OCI-LY1 (cell line): ENCODE data around the gene NTPCR.

Experiments
- H2AFZ ChIP-seq: fragments of 200-600 bp; sonication (generic), shearing (Covaris generic); 2 replicates; pipeline ENCODE4 v1.6.0; 2014; ENCODE audit warnings: antibody characterized with exemption, mild to moderate bottlenecking, low read length
- H3F3A ChIP-seq: fragments of 200-600 bp; sonication (generic), shearing (Covaris generic); 2 replicates; pipeline ENCODE4 v1.6.0; 2014; ENCODE audit warnings: mild to moderate bottlenecking, antibody characterized with exemption, low read length, moderate library complexity; ENCODE audit not compliant: insufficient read depth
- H3K27ac ChIP-seq: fragments of 200-600 bp; sonication (generic); 2 replicates; pipeline ENCODE4 v1.5.1; 2014; ENCODE audit warnings: low read length, mixed run types, mild to moderate bottlenecking, low read depth; ENCODE audit not compliant: poor library complexity, severe bottlenecking
- H3K27me3 ChIP-seq: fragments of 200-600 bp; sonication (generic); 2 replicates; pipeline ENCODE4 v1.6.0; 2014; ENCODE audit warnings: antibody characterized with exemption, mild to moderate bottlenecking, low read length, moderate library complexity; ENCODE audit not compliant: insufficient read depth
- H3K36me3 ChIP-seq: fragments of 200-600 bp; sonication (generic); 2 replicates; pipeline ENCODE4 v1.6.1; 2014; ENCODE audit warnings: mild to moderate bottlenecking, antibody characterized with exemption, low read length, moderate library complexity, mixed read lengths; ENCODE audit not compliant: insufficient read depth
- H3K4me1 ChIP-seq: fragments of 200-600 bp; sonication (generic); 2 replicates; pipeline ENCODE4 v1.5.1; 2014; ENCODE audit warnings: mild to moderate bottlenecking, low read length, moderate library complexity; ENCODE audit not compliant: insufficient read depth, severe bottlenecking
- H3K4me2 ChIP-seq: fragments of 200-600 bp; sonication (generic), shearing (Covaris generic); 2 replicates; pipeline ENCODE4 v1.6.1; 2014; ENCODE audit warnings: low read length
- H3K4me3 ChIP-seq: fragments of 200-600 bp; sonication (generic); 2 replicates; pipeline ENCODE4 v1.5.1; 2014; ENCODE audit warnings: low read length, low read depth, mild to moderate bottlenecking, mixed read lengths; ENCODE audit not compliant: poor library complexity, severe bottlenecking
- H3K79me2 ChIP-seq: fragments of 200-600 bp; shearing (Covaris generic); 2 replicates; pipeline ENCODE4 v1.6.1; 2016; ENCODE audit warnings: mixed run types, low read length, mixed read lengths; ENCODE audit not compliant: insufficient read depth
- H3K9ac ChIP-seq: fragments of 200-600 bp; sonication (generic), shearing (Covaris generic); 2 replicates; pipeline ENCODE4 v1.6.1; 2014; ENCODE audit warnings: mild to moderate bottlenecking, low read length, mixed read lengths
- H3K9me2 ChIP-seq: fragments of 200-600 bp; sonication (generic), shearing (Covaris generic); 2 replicates; pipeline ENCODE4 v1.6.1; 2014; ENCODE audit warnings: low read depth, mild to moderate bottlenecking, low read length, mixed read lengths
- H3K9me3 ChIP-seq: fragments of 200-600 bp; shearing (Covaris generic); 2 replicates; pipeline ENCODE4 v1.6.1; 2014; ENCODE audit warnings: low read length, mixed read lengths
- H4K20me1 ChIP-seq: fragments of 200-600 bp; sonication (generic), shearing (Covaris generic); 2 replicates; pipeline ENCODE4 v1.6.0; 2016; ENCODE audit warnings: mild to moderate bottlenecking, low read length; ENCODE audit not compliant: insufficient read depth
- CTCF ChIP-seq: fragments of 200-600 bp; sonication (generic), shearing (Covaris generic); IDR thresholded peaks from 2 replicates; pipeline ENCODE4 v1.5.1; 2017; ENCODE audit warnings: mild to moderate bottlenecking, antibody characterized with exemption, low read length, moderate library complexity, mixed read lengths
- EZH2 ChIP-seq: fragments of 200-600 bp; sonication (generic), shearing (Covaris generic); IDR thresholded peaks from 2 replicates; pipeline ENCODE4 v1.8.0; 2017; ENCODE audit warnings: borderline replicate concordance, mixed run types, mild to moderate bottlenecking, antibody characterized with exemption, low read length, moderate library complexity, mixed read lengths

Gene NTPCR

GRCh38 chr1:232965124-232965911 lies 14.9 kb downstream of the NTPCR start:
- H3K4me3 ChIP-seq = no peak overlapping the region
- H3K9me2 ChIP-seq = no peaks in the 10 kb centered on the region

GRCh38 chr1:232965912-232966217 lies 15.5 kb downstream of the NTPCR start:
- TF ChIP-seq CTCF = no peak
- TF ChIP-seq EZH2 = no peak
- H3K79me2 ChIP-seq = no peaks in the 10 kb centered on the region
- H2AFZ ChIP-seq = no peak overlapping the region
- no peaks in the 10 kb centered on the region for H3K27me3 ChIP-seq
- no peaks in the 10 kb centered on the region for H4K20me1 ChIP-seq
- no peak overlapping the region for H3K9ac ChIP-seq
- H3K9me2 ChIP-seq = no peaks in the 10 kb centered on the region
- H3K4me3 ChIP-seq = no peak overlapping the region
- no peak overlapping the region for H3K27ac ChIP-seq
- peaks cover 53% of the 10 kb centered on the region for H3K36me3 ChIP-seq
- H3K9me3 ChIP-seq = no peaks in the 10 kb centered on the region
- H3K4me2 ChIP-seq = no peak overlapping the region
- no peaks in the 10 kb centered on the region for H3K4me1 ChIP-seq
- H3F3A ChIP-seq = no peaks in the 10 kb centered on the region

More at GRCh38 chr1:232965124-232965911, 14.9 kb downstream of the NTPCR start:
- no peak overlapping the region for H3K4me2 ChIP-seq
- TF ChIP-seq EZH2 (no peak), CTCF (no peak)
- H3K27ac ChIP-seq = no peak overlapping the region
- H3K36me3 ChIP-seq = peaks cover 49% of the 10 kb centered on the region
- no peak overlapping the region for H3K9ac ChIP-seq
- H2AFZ ChIP-seq = no peak overlapping the region
- H4K20me1 ChIP-seq = no peaks in the 10 kb centered on the region
- no peaks in the 10 kb centered on the region for H3K79me2 ChIP-seq
- H3F3A ChIP-seq = no peaks in the 10 kb centered on the region
- H3K27me3 ChIP-seq = no peaks in the 10 kb centered on the region
- H3K9me3 ChIP-seq = no peaks in the 10 kb centered on the region
- H3K4me1 ChIP-seq = no peaks in the 10 kb centered on the region

- H2AFZ ChIP-seq = no peak overlapping the region
- H3K36me3 ChIP-seq = peaks cover 61% of the 10 kb centered on the region
- H3K9me2 ChIP-seq = no peaks in the 10 kb centered on the region
- no peak overlapping the region for H3K4me3 ChIP-seq
- H3K4me2 ChIP-seq = no peak overlapping the region
- no peak overlapping the region for H3K9ac ChIP-seq
- no peaks in the 10 kb centered on the region for H3F3A ChIP-seq
- H3K27me3 ChIP-seq = no peaks in the 10 kb centered on the region
- no peaks in the 10 kb centered on the region for H3K9me3 ChIP-seq
- TF ChIP-seq CTCF (no peak), EZH2 (no peak)
- no peaks in the 10 kb centered on the region for H3K79me2 ChIP-seq
- H4K20me1 ChIP-seq = no peaks in the 10 kb centered on the region
- H3K27ac ChIP-seq = no peak overlapping the region
- H3K4me1 ChIP-seq = no peaks in the 10 kb centered on the region
Measured at GRCh38 chr1:232966663-232967062, 16.3 kb downstream of the NTPCR start.
